Measurements from ENCODE around the gene RNF220.
A peak's percentile ranks its signal among the peaks of the same experiment; 100 is the strongest.
"Not testable (repeated sequence)": the region's sequence is repeated elsewhere in the genome, so short reads cannot be mapped to it uniquely, and the experiment has no call there.

The RNF220 gene

GRCh38 chr1:44554706-44555105 is 149.7 kb downstream of the RNF220 start:
- no peak for DNase-seq

DNA sequence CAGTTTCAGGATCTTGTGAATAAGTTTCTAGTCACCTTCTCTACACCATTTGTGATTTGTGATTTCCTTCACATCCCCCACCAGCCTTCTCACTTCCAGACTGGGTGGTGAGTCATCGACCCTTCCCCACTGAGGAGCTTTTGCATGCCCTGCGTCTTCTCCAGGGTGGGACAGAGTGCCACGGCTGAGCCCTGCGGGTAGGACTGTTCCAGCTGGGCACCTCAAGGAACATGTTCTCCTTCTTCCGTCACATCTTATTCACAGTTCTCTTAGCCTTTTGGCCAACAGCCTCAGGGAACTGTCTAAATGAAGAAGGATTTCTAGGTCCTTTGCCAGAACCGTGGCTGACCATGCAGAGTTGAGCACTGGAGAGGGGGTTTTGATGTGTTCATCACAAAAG is 152.7 kb downstream of the RNF220 start:
- peak; percentile 22 for DNase-seq

GRCh38 chr1:44558883-44559282 is 153.8 kb downstream of the RNF220 start:
- DNase-seq, result no peak

GRCh38 chr1:44559330-44559729 is 154.3 kb downstream of the RNF220 start:
- DNase-seq, result peak; percentile 45

- DNase-seq, result no peak
These were observed 154.9 kb downstream of the RNF220 start for GRCh38 chr1:44559913-44560312.

DNA sequence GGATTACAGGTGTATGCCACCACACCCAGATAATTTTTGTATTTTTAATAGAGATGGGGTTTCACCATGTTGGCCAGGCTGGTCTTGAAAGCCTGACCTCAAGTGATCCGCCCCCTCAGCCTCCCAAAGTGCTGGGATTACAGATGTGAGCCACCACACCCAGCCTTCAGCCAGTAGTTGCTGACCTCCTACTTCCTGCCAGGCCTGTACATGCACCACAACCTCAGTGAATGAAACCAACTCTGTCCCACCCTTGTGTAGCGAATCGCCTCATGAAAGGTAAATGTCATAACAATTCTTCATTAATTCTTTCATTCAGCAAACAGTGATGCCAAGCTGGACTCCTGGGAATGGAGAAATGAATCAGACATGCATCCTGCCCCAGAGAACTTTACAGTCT is 155.6 kb downstream of the RNF220 start:
- DNase-seq, result not testable (repeated sequence)

GRCh38 chr1:44565259-44565750 is 160.2 kb downstream of the RNF220 start:
- no peak for DNase-seq

DNA sequence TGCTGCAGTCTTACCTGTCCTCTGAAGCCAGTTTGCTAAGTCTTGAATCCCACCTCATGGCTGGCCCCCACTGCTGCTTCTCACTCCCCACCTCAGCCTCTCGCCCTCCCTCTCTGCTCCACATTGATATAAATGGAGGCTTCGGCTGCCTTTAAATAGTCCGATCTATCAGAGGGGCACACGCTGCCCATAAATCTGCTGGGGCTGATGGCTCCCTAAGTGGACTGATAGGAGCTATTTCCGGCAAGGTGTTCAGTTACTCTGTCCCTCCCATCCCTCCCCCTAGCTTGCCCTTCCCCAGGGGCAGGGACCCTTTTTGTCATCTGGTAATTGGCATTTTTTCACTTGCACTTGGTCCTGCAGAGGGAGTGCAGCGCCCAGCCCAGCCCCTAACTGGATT is 160.8 kb downstream of the RNF220 start:
- DNase-seq, result no peak

DNA sequence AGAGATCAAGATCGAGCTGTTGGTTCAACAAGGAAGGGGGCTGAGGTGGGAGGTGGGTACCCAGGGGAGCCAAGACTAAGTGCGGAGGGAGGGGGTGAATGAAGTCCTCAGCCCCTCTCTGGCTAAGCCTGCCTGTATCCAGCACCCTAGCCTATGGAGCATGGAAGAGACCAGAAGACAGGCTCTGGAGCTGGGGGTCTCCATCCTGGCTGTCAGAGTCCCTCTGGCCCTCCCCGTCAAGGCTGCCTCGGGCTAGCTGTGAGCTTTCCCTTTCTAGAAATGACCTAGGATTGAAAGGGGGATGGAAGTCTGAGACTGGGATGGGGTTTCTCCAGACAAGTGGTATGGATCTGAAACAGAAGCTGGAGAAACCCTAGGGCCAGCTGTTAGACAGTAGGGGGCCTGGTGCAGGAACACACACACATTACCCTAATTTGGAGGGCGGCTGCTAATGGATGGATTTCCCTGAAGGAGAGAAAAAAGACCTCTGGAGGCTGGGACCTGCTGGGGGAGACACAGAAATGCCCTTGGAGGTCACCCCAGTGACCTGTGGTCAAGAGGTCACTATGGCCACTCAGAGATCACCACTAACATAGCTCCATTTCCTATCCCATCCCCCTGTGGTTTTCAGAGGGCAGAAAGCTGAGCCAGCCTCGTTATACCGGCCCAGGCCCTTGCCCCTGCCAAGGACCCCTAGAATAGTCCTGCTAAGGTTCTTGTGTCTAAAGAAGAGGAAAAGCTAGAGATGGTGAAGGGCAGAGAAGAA is 161.4 kb downstream of the RNF220 start:
- no peak for DNase-seq

GRCh38 chr1:44568128-44568900 is 163.3 kb downstream of the RNF220 start:
- no peak for DNase-seq

DNA sequence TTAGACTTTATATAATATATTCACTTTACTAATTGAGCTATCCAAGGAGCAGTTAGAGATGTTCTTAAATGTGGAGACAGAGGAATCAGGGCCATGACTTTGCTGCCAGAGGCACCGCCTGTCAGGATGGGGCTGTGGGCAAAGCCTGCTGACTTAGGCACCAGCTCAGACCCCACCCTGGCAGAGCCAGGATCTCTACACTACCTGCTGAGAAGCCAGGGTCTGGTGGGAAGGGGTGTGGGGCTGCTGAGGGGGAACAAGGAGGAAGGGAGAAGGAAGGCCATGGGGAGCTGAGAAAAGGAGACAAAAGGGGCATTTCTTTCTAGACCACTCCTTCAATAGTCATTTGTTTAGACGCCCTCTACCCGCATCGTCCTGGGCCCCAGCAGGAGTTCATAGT is 164.4 kb downstream of the RNF220 start:
- DNase-seq, result no peak

- DNase-seq, result no peak
These were observed 166.9 kb downstream of the RNF220 start for GRCh38 chr1:44571712-44572571.

GRCh38 chr1:44572572-44572879 is 167.5 kb downstream of the RNF220 start:
- no peak for DNase-seq

- DNase-seq, result no peak
These were observed 170.3 kb downstream of the RNF220 start for GRCh38 chr1:44575396-44575795.

DNA sequence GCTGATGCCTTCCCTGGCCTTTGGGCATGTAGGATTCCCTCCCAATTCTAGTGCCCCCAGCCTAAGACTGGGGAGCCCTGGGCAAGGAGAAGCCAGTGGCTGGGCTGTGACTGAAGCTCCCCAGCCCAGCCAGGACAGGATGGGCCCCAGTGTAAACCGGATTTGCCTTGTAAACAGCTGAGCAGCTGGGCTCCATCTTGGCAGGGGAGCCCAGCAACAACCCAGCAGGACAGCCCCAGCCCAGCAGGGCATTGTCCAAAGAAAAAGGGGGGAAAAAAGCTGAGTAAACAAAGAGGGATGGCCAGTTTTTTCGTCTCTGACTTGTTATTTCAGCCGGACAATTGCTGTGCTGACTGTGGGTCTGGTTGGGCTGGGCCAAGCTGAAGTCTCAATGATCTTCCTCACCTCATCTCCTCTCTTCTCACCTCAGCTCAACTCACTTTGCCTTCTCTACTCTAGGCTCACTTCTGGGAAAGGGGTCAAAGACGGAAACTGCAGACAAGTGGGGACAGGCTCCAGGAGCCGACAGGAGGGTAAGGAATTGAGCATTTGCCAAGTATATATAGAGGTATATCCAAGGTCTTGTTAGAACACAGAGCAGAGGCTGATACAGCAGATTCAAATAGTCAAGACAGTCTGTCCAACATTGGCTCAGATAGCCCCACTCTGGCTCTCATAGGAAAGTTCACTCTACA is 171.5 kb downstream of the RNF220 start:
- no peak for DNase-seq

GRCh38 chr1:44581205-44581604 is 176.2 kb downstream of the RNF220 start:
- no peak for DNase-seq

GRCh38 chr1:44584167-44584566 is 179.1 kb downstream of the RNF220 start:
- DNase-seq, result no peak

DNA sequence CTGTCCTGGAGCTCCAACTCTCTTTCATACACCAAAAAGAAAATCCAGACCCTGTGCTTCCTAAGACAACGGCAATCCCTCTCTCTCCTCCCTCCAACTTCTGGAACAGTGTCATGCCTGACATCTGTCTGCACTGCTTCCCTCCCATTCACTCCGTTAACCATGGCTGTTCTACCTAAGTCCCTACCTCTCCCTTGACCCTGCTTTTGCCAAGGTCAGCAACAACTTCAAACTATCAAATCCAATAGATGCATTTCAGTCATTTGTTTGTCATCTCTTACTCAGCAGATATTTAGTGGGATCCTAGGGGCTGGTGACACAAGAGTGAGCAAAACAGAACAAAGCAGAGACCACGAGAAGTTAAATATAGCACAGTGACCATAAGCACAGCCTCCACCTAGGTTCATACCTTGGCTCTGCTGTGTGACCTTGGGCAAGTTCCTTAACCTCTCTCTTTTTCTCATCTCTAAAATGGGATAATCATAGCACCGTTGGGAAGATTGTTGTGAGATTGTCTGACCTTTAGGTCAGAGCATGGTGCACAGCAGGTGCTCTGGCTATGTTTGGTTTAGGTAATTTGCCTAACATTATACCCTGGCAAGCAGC is 180.4 kb downstream of the RNF220 start:
- no peak for DNase-seq

GRCh38 chr1:44587796-44588460 is 182.9 kb downstream of the RNF220 start:
- no peak for DNase-seq

- DNase-seq, result no peak
These were observed 183.6 kb downstream of the RNF220 start for GRCh38 chr1:44588551-44589210.

DNA sequence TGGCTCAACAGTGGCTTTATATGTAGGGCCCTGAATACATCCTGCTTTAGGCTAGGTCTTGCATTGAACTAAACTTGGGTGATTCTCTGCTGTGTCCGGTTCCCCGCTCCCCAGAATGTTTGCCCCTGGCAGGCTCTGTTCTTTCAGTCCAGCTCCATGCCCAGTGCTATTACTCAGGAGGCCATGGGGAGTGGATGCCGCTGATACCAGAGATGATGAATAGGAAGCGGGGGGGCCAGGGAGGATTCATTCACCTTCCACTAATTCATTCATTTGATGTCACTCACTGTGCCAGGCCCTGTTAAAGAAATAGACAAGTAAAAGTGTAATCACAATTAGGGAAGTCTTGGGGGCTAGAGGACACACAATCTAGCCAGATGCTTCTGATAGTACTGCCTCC is 185.4 kb downstream of the RNF220 start:
- DNase-seq, result no peak
